ENCODE data around the gene HIC2.
"Not testable (repeated sequence)": the region's sequence is repeated elsewhere in the genome, so short reads cannot be mapped to it uniquely, and the experiment has no call there.

HIC2 gene

DNA sequence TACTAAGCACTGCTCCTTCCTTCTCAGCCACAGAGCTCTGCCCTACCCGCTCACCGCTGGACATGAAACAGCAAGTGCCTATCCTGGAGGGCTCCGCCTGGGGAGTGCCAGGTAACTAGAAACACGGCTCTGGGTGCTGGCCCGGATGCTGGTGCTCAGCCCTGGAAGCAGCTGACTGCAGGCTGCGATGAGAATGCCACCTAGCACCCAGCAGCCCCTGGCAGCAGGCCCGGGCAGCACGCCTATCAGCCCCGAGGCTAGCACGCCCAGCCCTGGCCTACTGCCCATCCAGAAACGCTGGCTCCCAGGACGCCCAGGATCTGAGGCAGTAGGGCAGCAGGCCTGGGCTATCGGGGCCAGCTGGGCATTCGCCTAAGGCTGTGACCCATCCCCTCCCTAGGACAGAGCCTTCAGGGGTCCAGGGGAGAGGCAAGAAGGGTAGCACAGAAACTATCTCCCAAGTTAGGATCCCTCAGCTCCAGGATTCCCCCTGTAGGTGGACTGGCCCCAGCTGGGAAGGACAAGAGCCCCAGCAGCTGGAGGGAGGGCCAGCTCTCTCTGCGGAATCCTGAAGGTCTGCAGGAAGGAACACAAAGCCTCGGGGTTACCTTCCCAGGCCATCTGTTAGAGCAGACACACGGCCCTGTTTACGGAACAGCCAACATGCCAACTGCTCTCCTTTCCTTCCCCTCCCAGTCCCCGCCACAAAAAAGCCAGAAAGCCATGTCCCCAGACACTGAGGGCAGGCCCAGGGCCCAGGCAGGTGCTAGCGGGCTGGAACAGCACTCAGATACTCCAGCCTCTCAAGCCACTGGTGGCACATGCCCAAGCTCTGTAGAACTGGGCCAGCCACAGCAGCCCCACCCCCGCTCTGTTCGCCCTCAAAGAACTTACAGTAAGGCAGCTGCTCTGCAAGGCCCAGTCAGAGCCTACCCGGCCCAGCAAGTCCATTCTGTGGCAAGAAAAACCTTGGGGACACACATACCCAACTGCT, 76.9 kb downstream of the HIC2 start:
- H3K4me1 ChIP-seq (ENCODE audit: control insufficient read depth, low read depth, low read length); H3K36me3 ChIP-seq (ENCODE audit: control insufficient read depth, low read depth, low read length); H3K27me3 ChIP-seq (ENCODE audit: control insufficient read depth, insufficient read depth, low read length); H3K9me3 ChIP-seq (ENCODE audit: control insufficient read depth, low read depth, low read length); H3K4me3 ChIP-seq (ENCODE audit: low read length); H3K9ac ChIP-seq (ENCODE audit: low read length); H3K27ac ChIP-seq (ENCODE audit: low read length): not testable (repeated sequence)

DNA sequence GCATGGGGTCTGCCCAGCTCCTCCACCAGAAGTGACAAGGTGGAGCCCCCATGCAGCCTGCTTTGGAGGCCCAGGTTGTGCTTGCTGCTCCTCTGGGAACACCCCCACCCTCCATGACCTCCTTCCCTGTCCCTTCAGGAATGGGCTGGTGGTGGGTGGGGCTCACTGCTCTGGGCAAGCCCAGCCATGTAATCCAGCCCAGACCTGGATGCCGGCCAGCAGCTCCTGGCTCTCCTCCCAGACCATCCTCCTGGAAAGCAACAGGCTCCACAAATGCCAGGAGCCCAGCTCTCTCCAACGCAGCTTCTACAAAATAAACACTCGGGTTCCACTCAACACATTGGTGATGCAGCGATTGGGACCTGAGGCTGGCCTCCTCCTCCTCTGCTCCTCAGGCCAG, 80.8 kb downstream of the HIC2 start:
- not testable (repeated sequence) for H3K36me3 ChIP-seq (ENCODE audit: control insufficient read depth, low read depth, low read length); H3K9me3 ChIP-seq (ENCODE audit: control insufficient read depth, low read depth, low read length); H3K27ac ChIP-seq (ENCODE audit: low read length); H3K4me1 ChIP-seq (ENCODE audit: control insufficient read depth, low read depth, low read length); H3K4me3 ChIP-seq (ENCODE audit: low read length); H3K9ac ChIP-seq (ENCODE audit: low read length); H3K27me3 ChIP-seq (ENCODE audit: control insufficient read depth, insufficient read depth, low read length)

DNA sequence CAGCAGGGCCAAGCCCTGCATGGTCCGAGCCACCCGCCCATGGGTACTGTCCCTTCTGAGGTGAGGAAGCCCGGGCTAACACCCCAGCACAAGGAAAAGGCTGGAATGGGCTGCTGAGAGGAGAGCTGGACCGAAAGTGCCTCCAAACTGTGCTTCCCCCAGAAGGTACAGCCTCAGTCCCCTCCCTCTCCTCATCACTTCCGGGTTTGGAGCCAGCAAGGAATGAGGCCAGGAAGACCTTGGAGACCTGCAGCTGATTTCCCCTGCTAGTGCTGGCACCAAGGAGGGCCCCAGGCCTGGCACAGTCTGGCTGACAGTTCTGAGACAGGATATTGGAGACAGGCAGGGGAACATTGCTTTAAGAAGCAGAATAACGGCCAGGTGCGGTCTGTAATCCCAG, 81.3 kb downstream of the HIC2 start:
- H3K4me1 ChIP-seq (ENCODE audit: control insufficient read depth, low read depth, low read length); H3K4me3 ChIP-seq (ENCODE audit: low read length); H3K9me3 ChIP-seq (ENCODE audit: control insufficient read depth, low read depth, low read length); H3K27ac ChIP-seq (ENCODE audit: low read length); H3K27me3 ChIP-seq (ENCODE audit: control insufficient read depth, insufficient read depth, low read length); H3K36me3 ChIP-seq (ENCODE audit: control insufficient read depth, low read depth, low read length); H3K9ac ChIP-seq (ENCODE audit: low read length): not testable (repeated sequence)

DNA sequence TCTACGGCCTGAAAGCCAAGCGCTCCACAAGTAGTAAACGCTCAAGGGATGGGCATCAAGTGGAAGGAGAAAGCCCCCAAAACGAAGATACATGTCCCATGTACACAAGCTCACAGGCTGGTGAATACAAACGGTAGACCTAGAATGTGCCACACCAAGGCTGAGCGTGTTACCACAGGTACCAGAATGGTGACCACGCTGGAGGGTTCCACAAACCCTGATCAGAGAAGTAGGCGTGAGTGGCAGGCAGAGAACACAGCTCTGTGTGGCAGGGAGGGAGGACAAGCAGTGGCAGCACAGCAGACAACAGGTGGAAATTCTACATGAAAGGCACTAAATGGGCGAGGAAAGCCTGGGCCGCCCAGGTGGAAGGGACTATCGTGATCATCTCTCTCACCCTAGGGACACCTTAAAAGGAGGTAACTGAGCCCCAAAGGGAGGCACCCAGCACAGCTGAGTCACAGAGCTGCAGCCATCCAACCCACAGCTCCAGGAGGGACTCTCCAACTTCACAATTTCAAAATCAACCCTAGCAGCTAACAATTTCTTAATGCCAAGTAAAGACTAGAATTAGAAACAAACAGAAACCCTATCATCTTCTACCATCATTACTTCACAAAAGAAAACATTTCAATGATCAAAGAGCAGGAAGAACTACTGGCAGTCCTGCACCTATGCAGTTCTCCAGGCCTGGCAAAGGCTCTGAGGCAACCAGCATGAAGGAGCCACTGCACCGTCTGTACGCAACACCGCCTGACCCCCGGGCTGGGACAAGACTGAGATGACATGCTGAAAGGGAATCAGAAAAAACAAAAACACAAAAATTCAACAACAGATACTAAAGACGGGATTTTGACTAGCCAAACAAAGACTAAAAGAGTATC, 82.7 kb downstream of the HIC2 start:
- not testable (repeated sequence) for H3K27me3 ChIP-seq (ENCODE audit: control insufficient read depth, insufficient read depth, low read length); H3K36me3 ChIP-seq (ENCODE audit: control insufficient read depth, low read depth, low read length); H3K4me3 ChIP-seq (ENCODE audit: low read length); H3K4me1 ChIP-seq (ENCODE audit: control insufficient read depth, low read depth, low read length); H3K27ac ChIP-seq (ENCODE audit: low read length); H3K9ac ChIP-seq (ENCODE audit: low read length); H3K9me3 ChIP-seq (ENCODE audit: control insufficient read depth, low read depth, low read length)

All from iPS-18a (cell line).